HK-2 (cell line): ENCODE results near the gene LDHD.

Experiments
- DNase-seq: peaks from one replicate; pipeline ENCODE4 v3.0.0-alpha.2; 2018; ENCODE audit not compliant: unreplicated experiment

Gene LDHD

DNA sequence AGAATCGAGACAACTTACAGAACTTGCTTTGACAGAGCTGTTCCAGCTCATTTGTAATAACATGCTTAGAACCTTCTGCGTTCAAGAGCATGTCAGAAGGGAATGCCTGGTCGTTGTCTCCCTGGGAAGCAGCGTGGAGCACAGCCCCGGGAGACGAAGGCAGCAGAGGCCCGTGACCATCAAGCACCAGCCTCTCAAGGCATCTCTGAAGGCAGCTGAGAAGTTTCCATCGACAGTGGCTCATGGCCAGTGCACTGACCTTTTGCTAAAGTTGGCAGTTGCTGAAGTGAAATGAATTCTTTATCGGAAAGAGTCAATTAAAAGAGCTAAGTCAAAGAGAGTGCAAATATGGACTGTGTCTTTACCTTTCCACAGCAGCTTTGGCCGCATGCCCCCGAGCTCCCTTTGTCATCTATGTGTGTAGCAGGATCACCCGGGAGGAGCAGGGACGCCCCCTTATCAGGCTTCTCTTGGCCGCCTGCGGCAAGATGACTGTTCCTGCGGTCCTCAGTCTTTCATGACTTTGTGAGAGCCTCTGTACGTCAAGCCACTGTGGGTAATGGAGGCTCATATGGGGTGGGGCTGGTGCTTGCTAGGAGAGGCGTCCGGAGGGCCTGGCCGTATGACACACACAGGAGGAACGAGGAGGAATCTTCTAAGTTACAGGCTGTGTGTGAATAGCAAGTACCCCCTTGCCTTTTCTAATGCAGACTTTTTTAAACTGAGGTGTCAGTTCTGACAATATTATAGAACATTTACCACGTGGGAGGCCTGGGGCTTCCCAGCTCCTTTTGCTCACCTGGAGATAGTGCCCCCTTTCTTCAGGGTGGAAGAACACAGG lies 54.2 kb downstream of the LDHD start:
- DNase-seq: no peak
